Muscle of leg (tissue), 11 donors: ENCODE data around the gene BRIP1. TPM values are rescaled to one million over a fixed set of nuclear protein-coding genes. Genes with fewer than 3 reads are reported as not detected.
"Not testable (repeated sequence)": the region's sequence is repeated elsewhere in the genome, so short reads cannot be mapped to it uniquely, and the experiment has no call there.

Experiments used
- DNase-seq: peaks from one replicate; pipeline ENCODE4 v3.0.0; 2013
- H3K27ac ChIP-seq: one replicate; pipeline ENCODE4 v1.5.1; 2013; ENCODE audit warnings: mild to moderate bottlenecking, low read length, control low read depth
- H3K27me3 ChIP-seq: one replicate; pipeline ENCODE4 v1.6.1; 2013; ENCODE audit warnings: low read length; ENCODE audit not compliant: control insufficient read depth, insufficient read depth
- H3K36me3 ChIP-seq: one replicate; pipeline ENCODE4 v1.6.1; 2013; ENCODE audit warnings: low read length; ENCODE audit not compliant: control insufficient read depth, insufficient read depth
- H3K4me1 ChIP-seq: one replicate; pipeline ENCODE4 v1.6.1; 2013; ENCODE audit warnings: low read length; ENCODE audit not compliant: control insufficient read depth, insufficient read depth
- H3K4me3 ChIP-seq: one replicate; pipeline ENCODE4 v1.5.1; 2013; ENCODE audit warnings: low read length, control low read depth
- H3K9me3 ChIP-seq: replicated peaks from 2 replicates; pipeline ENCODE4 v1.6.1; 2013; ENCODE audit warnings: low read depth, low read length; ENCODE audit not compliant: control insufficient read depth
- whole genome bisulfite sequencing: methylation state at CpG from one replicate; pipeline ENCODE4 v1.1.5; 2013; ENCODE audit warnings: missing lambda C conversion rate; ENCODE audit not compliant: insufficient coverage; 5-methylcytosine and 5-hydroxymethylcytosine counted together
- polyA plus RNA-seq, 8 donors: library from polyadenylated mRNA; unstranded; fragments of 120-200 nt; gene quantifications; one replicate each; pipeline versions ENCODE4 v1.2.1 to v1.2.3, GENCODE V29; 2013; ENCODE audit warnings: inconsistent platforms in 1 of 8, low replicate concordance in 1 of 8; ENCODE audit not compliant: insufficient read length in 8 of 8, insufficient read depth in 1 of 8
- total RNA-seq: library from RNA; stranded (reverse); fragments of 120-200 nt; gene quantifications from one replicate; pipeline ENCODE4 v1.2.4, GENCODE V29; 2013

The BRIP1 gene
- total and polyA plus RNA-seq, 9 donors, result 3.0 to 7.3 (median 4.6) TPM

GRCh38 chr17:61737820-61738219 is 125.5 kb downstream of the BRIP1 start:
- Histone ChIP-seq H3K27ac (no peak overlapping the region), H3K4me3 (no peak overlapping the region), H3K27me3 (no peaks in the 10 kb centered on the region), H3K36me3 (peaks cover 2% of the 10 kb centered on the region), H3K4me1 (no peaks in the 10 kb centered on the region), H3K9me3 (peaks cover 6% of the 10 kb centered on the region)
- WGBS, result 100% methylated on average over 2 of the region's 4 CpGs
- no peak for DNase-seq

GRCh38 chr17:61736438-61736837 is 126.9 kb downstream of the BRIP1 start:
- no peak for DNase-seq
- no peak overlapping the region for H3K4me3 ChIP-seq
- H3K27ac ChIP-seq, result no peak overlapping the region
- H3K27me3 ChIP-seq, result no peaks in the 10 kb centered on the region
- no peaks in the 10 kb centered on the region for H3K36me3 ChIP-seq
- H3K4me1 ChIP-seq, result no peaks in the 10 kb centered on the region
- peaks cover 2% of the 10 kb centered on the region for H3K9me3 ChIP-seq

- Histone ChIP-seq H3K9me3 (peaks cover 2% of the 10 kb centered on the region), H3K4me1 (no peaks in the 10 kb centered on the region), H3K27ac (no peak overlapping the region), H3K27me3 (no peaks in the 10 kb centered on the region), H3K36me3 (no peaks in the 10 kb centered on the region), H3K4me3 (no peak overlapping the region)
- no peak for DNase-seq
- 100% methylated on average over 1 of the region's 2 CpGs for WGBS
Measured at GRCh38 chr17:61735807-61736206, 127.5 kb downstream of the BRIP1 start.

- Histone ChIP-seq H3K4me1 (no peaks in the 10 kb centered on the region), H3K27me3 (no peaks in the 10 kb centered on the region), H3K27ac (no peak overlapping the region), H3K36me3 (no peaks in the 10 kb centered on the region), H3K9me3 (peaks cover 2% of the 10 kb centered on the region), H3K4me3 (no peak overlapping the region)
- peak; percentile 70 for DNase-seq
Measured at GRCh38 chr17:61734466-61734865, 128.9 kb downstream of the BRIP1 start.

GRCh38 chr17:61734012-61734411 is 129.3 kb downstream of the BRIP1 start:
- no peak overlapping the region for H3K27ac ChIP-seq
- H3K36me3 ChIP-seq, result no peaks in the 10 kb centered on the region
- no peaks in the 10 kb centered on the region for H3K27me3 ChIP-seq
- no peak for DNase-seq
- no peaks in the 10 kb centered on the region for H3K4me1 ChIP-seq
- WGBS, result no CpG with 5 or more reads among the region's 3 CpGs
- no peak overlapping the region for H3K4me3 ChIP-seq
- peaks cover 2% of the 10 kb centered on the region for H3K9me3 ChIP-seq

- H3K36me3 ChIP-seq, result no peaks in the 10 kb centered on the region
- H3K4me3 ChIP-seq, result no peak overlapping the region
- no peaks in the 10 kb centered on the region for H3K4me1 ChIP-seq
- no peak for DNase-seq
- peaks cover 2% of the 10 kb centered on the region for H3K9me3 ChIP-seq
- WGBS, result no CpG with 5 or more reads among the region's 5 CpGs
- H3K27me3 ChIP-seq, result no peaks in the 10 kb centered on the region
- H3K27ac ChIP-seq, result no peak overlapping the region
Measured at GRCh38 chr17:61733021-61733420, 130.3 kb downstream of the BRIP1 start.

- WGBS, result no CpG with 5 or more reads among the region's 3 CpGs
- H3K27me3 ChIP-seq, result no peaks in the 10 kb centered on the region
- H3K4me1 ChIP-seq, result no peaks in the 10 kb centered on the region
- no peak for DNase-seq
- H3K36me3 ChIP-seq, result no peaks in the 10 kb centered on the region
- no peak overlapping the region for H3K27ac ChIP-seq
- no peaks in the 10 kb centered on the region for H3K9me3 ChIP-seq
- no peak overlapping the region for H3K4me3 ChIP-seq
Measured at GRCh38 chr17:61732169-61732568, 131.2 kb downstream of the BRIP1 start.

- H3K27ac ChIP-seq, result no peak overlapping the region
- H3K4me1 ChIP-seq, result no peaks in the 10 kb centered on the region
- no peaks in the 10 kb centered on the region for H3K27me3 ChIP-seq
- no peaks in the 10 kb centered on the region for H3K9me3 ChIP-seq
- H3K36me3 ChIP-seq, result no peaks in the 10 kb centered on the region
- no peak for DNase-seq
- H3K4me3 ChIP-seq, result no peak overlapping the region
Measured at GRCh38 chr17:61731330-61731729, 132.0 kb downstream of the BRIP1 start.

- Histone ChIP-seq H3K27ac (no peak overlapping the region), H3K4me3 (no peak overlapping the region), H3K4me1 (no peaks in the 10 kb centered on the region), H3K27me3 (no peaks in the 10 kb centered on the region), H3K9me3 (no peaks in the 10 kb centered on the region), H3K36me3 (no peaks in the 10 kb centered on the region)
- 90% methylated on average over 2 of the region's 5 CpGs for WGBS
- no peak for DNase-seq
Measured at GRCh38 chr17:61729690-61730268, 133.5 kb downstream of the BRIP1 start.

- Histone ChIP-seq H3K4me3 (no peak overlapping the region), H3K4me1 (no peaks in the 10 kb centered on the region), H3K9me3 (no peaks in the 10 kb centered on the region), H3K36me3 (no peaks in the 10 kb centered on the region), H3K27ac (no peak overlapping the region), H3K27me3 (no peaks in the 10 kb centered on the region)
- WGBS, result 86% methylated on average over 1 of the region's 3 CpGs
- DNase-seq, result no peak
Measured at GRCh38 chr17:61728297-61728836, 135.0 kb downstream of the BRIP1 start.

- not testable (repeated sequence) for H3K9me3 ChIP-seq, H3K27ac ChIP-seq, DNase-seq, H3K4me1 ChIP-seq, H3K4me3 ChIP-seq, H3K36me3 ChIP-seq, H3K27me3 ChIP-seq
- 100% methylated on average over 4 of the region's 8 CpGs for WGBS
Measured at GRCh38 chr17:61727798-61728197, 135.5 kb downstream of the BRIP1 start.
